ENCODE results near the gene TOMM6.

TOMM6 gene

DNA sequence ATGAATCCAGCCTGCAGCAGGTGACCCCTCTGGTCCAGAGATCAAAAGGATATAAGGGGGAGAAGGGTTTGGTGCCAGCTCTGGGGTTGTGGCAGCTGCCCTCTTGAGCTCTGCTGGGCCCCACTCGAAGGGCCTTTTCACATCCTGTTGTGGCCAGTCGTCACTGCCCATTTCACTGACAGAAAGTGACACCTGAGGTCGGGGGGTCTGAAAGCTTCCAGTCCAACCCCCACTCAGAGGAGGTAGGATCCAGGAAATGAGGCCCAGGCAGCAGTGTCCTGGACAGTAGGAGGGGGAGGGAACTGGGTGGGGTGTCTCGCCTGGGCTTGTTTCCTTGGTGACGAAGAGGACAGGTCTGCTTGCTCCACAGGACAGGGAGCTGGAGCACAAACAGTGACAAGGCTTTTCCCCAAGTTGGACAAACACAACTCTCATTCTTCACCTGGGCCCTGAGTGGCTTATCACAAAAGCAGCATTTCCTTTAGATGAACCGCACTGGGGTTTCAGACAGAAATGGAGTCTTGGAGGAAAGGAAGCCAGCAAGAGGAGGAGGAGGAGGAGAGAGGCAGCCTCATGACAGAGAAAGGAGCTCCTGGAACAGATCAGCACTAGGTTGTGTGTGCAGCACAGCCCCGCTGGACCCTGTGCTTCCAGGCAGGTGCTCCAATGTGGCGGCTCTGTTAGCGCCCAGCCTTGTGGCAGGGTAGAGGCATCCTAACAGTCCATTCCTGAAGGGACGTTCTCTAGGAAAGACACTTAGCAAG, 18.8 kb upstream of the TOMM6 start:
- peak overlapping the region; percentile 22 for H3K9ac ChIP-seq (ENCODE audit: low read length)
- peaks cover 5% of the 10 kb centered on the region for H3K36me3 ChIP-seq (ENCODE audit: control insufficient read depth, insufficient read depth, low read length)
- H3K4me3 ChIP-seq (ENCODE audit: low read length): no peak overlapping the region
- peaks cover 35% of the 10 kb centered on the region for H3K4me1 ChIP-seq (ENCODE audit: control insufficient read depth, insufficient read depth, low read length)
- no peaks in the 10 kb centered on the region for H3K27me3 ChIP-seq (ENCODE audit: control insufficient read depth, insufficient read depth, low read length)
- no peaks in the 10 kb centered on the region for H3K9me3 ChIP-seq (ENCODE audit: control insufficient read depth, low read length)

DNA sequence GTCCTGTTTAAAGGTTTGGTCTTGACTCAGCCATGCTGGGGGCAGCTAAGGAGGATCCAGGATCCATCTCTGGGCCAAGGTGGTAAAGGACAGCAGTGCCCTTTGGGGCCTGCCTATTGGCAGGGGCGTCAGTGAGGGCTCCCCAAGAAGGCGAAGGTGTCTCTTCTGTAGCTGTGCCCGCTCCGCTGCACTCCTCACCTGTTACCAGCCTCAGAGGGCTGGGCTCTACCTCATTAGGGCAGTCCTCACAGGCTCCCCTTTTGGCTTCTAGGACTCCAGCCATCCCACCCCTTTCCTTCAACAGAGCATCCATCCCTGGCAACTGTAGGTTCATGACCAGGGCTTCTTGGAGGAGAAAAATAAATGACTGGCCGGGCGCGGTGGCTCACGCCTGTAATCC, 18.1 kb upstream of the TOMM6 start:
- no peak overlapping the region for H3K4me3 ChIP-seq (ENCODE audit: low read length)
- no peaks in the 10 kb centered on the region for H3K27me3 ChIP-seq (ENCODE audit: control insufficient read depth, insufficient read depth, low read length)
- H3K36me3 ChIP-seq (ENCODE audit: control insufficient read depth, insufficient read depth, low read length): peaks cover 5% of the 10 kb centered on the region
- H3K9ac ChIP-seq (ENCODE audit: low read length): peak overlapping the region; percentile 22
- H3K9me3 ChIP-seq (ENCODE audit: control insufficient read depth, low read length): no peaks in the 10 kb centered on the region
- H3K4me1 ChIP-seq (ENCODE audit: control insufficient read depth, insufficient read depth, low read length): peaks cover 35% of the 10 kb centered on the region

DNA sequence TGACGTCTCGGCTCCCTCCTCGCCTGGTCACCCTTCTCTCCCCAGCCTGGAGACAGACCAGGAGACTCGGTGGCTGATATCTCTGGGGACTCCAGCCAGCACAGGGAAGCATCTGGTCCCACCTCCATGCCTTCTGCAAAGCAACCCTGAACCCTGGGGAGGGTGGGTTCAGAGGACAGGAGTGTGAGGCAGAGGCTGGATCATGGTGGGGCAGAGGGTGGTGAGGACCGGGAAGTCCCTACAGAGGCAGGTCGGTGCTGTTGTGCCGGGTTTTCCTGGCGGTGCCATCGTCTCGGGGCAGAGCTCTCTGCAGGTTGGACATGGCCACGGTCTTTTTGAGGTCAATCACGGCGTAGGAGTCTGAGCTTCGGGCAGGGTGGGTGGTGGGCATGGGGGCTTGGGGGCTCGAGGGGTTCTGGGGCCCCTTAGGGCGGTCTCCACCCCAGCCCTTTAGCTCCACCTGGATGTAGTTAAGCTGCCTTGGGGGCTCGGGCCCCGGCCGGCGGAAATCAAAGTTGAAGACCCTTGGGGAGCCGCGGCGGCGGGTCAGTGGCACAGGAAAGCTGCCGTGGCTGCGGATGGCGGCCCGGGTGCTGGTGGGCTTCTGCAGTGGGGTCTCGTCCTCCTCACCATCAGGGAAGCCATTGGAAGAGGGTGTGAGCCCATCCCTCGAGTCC, 17.0 kb upstream of the TOMM6 start:
- Histone ChIP-seq H3K4me1 (ENCODE audit: control insufficient read depth, insufficient read depth, low read length) (peaks cover 42% of the 10 kb centered on the region), H3K4me3 (ENCODE audit: low read length) (no peak overlapping the region), H3K27me3 (ENCODE audit: control insufficient read depth, insufficient read depth, low read length) (no peaks in the 10 kb centered on the region), H3K36me3 (ENCODE audit: control insufficient read depth, insufficient read depth, low read length) (peaks cover 13% of the 10 kb centered on the region), H3K9ac (ENCODE audit: low read length) (no peak overlapping the region), H3K9me3 (ENCODE audit: control insufficient read depth, low read length) (no peaks in the 10 kb centered on the region)

GRCh38 chr6:41771058-41771983, 16.2 kb upstream of the TOMM6 start:
- Histone ChIP-seq H3K36me3 (ENCODE audit: control insufficient read depth, insufficient read depth, low read length) (peaks cover 13% of the 10 kb centered on the region), H3K27me3 (ENCODE audit: control insufficient read depth, insufficient read depth, low read length) (no peaks in the 10 kb centered on the region), H3K4me1 (ENCODE audit: control insufficient read depth, insufficient read depth, low read length) (peaks cover 46% of the 10 kb centered on the region), H3K9me3 (ENCODE audit: control insufficient read depth, low read length) (no peaks in the 10 kb centered on the region), H3K9ac (ENCODE audit: low read length) (no peak overlapping the region), H3K4me3 (ENCODE audit: low read length) (no peak overlapping the region)

DNA sequence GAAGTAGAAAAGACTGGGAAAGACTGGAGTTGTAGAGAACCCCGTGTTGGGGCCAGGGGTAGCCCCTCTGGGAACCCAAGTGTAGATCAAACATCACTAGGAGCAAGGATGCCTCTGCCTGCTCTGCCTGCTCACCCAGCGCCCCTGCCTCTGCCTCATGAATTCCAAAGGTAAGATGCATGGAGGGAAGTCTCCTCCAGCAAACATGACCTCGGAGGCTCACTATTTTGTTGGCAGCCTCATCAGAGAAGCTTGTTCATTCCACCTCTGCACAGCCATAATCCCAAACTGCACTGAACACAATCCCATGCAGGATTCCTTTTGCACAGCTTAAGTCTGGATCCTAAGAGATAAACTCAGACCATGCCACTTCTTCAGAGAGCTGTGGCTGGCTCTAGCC, 12.7 kb upstream of the TOMM6 start:
- peaks cover 21% of the 10 kb centered on the region for H3K4me1 ChIP-seq (ENCODE audit: control insufficient read depth, insufficient read depth, low read length)
- H3K27me3 ChIP-seq (ENCODE audit: control insufficient read depth, insufficient read depth, low read length): no peaks in the 10 kb centered on the region
- no peak overlapping the region for H3K4me3 ChIP-seq (ENCODE audit: low read length)
- H3K9me3 ChIP-seq (ENCODE audit: control insufficient read depth, low read length): no peaks in the 10 kb centered on the region
- H3K36me3 ChIP-seq (ENCODE audit: control insufficient read depth, insufficient read depth, low read length): peaks cover 13% of the 10 kb centered on the region
- no peak overlapping the region for H3K9ac ChIP-seq (ENCODE audit: low read length)

DNA sequence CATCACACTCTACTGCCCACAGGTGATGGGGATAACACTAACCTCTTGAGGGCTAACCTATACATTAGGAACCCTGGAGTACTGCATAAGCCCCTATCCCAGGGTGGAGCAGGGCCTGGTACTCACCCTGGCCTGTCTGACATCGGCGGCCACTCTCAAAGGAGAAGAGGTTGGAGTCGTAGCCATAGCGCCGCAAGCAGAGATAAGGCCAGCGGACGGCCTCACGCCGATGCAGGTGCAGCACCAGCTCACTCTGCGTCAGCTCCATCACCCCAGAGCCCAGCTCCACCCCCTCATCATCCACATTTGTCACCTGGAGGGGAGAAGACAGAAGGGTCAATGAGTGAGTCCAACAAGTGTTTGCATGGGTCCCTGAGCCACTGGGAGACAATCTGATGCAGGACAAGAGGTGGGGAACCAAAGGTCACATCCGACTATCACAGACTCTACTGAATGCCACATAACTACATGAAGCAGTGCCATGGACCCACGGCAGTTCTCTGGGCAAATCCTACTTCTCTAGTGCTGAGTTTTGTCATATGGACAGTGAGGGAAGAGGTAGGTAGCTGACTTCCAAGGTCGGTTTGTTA, 12.1 kb upstream of the TOMM6 start:
- H3K4me1 ChIP-seq (ENCODE audit: control insufficient read depth, insufficient read depth, low read length): peaks cover 21% of the 10 kb centered on the region
- H3K9me3 ChIP-seq (ENCODE audit: control insufficient read depth, low read length): no peaks in the 10 kb centered on the region
- no peak overlapping the region for H3K9ac ChIP-seq (ENCODE audit: low read length)
- no peaks in the 10 kb centered on the region for H3K27me3 ChIP-seq (ENCODE audit: control insufficient read depth, insufficient read depth, low read length)
- H3K4me3 ChIP-seq (ENCODE audit: low read length): no peak overlapping the region
- H3K36me3 ChIP-seq (ENCODE audit: control insufficient read depth, insufficient read depth, low read length): peaks cover 13% of the 10 kb centered on the region

GRCh38 chr6:41777551-41778285, 9.8 kb upstream of the TOMM6 start:
- H3K4me1 ChIP-seq (ENCODE audit: control insufficient read depth, insufficient read depth, low read length): peaks cover 35% of the 10 kb centered on the region
- H3K4me3 ChIP-seq (ENCODE audit: low read length): no peak overlapping the region
- H3K27me3 ChIP-seq (ENCODE audit: control insufficient read depth, insufficient read depth, low read length): no peaks in the 10 kb centered on the region
- H3K9ac ChIP-seq (ENCODE audit: low read length): no peak overlapping the region
- H3K9me3 ChIP-seq (ENCODE audit: control insufficient read depth, low read length): no peaks in the 10 kb centered on the region
- H3K36me3 ChIP-seq (ENCODE audit: control insufficient read depth, insufficient read depth, low read length): peaks cover 8% of the 10 kb centered on the region

- peaks cover 45% of the 10 kb centered on the region for H3K4me1 ChIP-seq (ENCODE audit: control insufficient read depth, insufficient read depth, low read length)
- peak overlapping the region; percentile 55 for H3K9ac ChIP-seq (ENCODE audit: low read length)
Measured at GRCh38 chr6:41778895-41779294, 8.6 kb upstream of the TOMM6 start.

GRCh38 chr6:41779336-41779735, 8.2 kb upstream of the TOMM6 start:
- peaks cover 50% of the 10 kb centered on the region for H3K4me1 ChIP-seq (ENCODE audit: control insufficient read depth, insufficient read depth, low read length)
- H3K27me3 ChIP-seq (ENCODE audit: control insufficient read depth, insufficient read depth, low read length): no peaks in the 10 kb centered on the region
- H3K4me3 ChIP-seq (ENCODE audit: low read length): peak overlapping the region; percentile 37
- no peaks in the 10 kb centered on the region for H3K9me3 ChIP-seq (ENCODE audit: control insufficient read depth, low read length)
- H3K36me3 ChIP-seq (ENCODE audit: control insufficient read depth, insufficient read depth, low read length): peaks cover 8% of the 10 kb centered on the region
- peak overlapping the region; percentile 55 for H3K9ac ChIP-seq (ENCODE audit: low read length)

More at GRCh38 chr6:41778895-41779294, 8.6 kb upstream of the TOMM6 start:
- Histone ChIP-seq H3K9me3 (ENCODE audit: control insufficient read depth, low read length) (no peaks in the 10 kb centered on the region), H3K4me3 (ENCODE audit: low read length) (peak overlapping the region; percentile 37), H3K36me3 (ENCODE audit: control insufficient read depth, insufficient read depth, low read length) (peaks cover 8% of the 10 kb centered on the region), H3K27me3 (ENCODE audit: control insufficient read depth, insufficient read depth, low read length) (no peaks in the 10 kb centered on the region)

GRCh38 chr6:41779788-41780550, 7.5 kb upstream of the TOMM6 start, which contains the start of gene FRS3:
Gene FRS3, minus strand, starts transcription at chr6:41779900. Its CDS starts 2,913 bp downstream, at chr6:41776987.
- Histone ChIP-seq H3K9ac (ENCODE audit: low read length) (peak within 1 kb of the TSS; percentile 73), H3K27me3 (ENCODE audit: control insufficient read depth, insufficient read depth, low read length) (no peaks in the 10 kb centered on the region), H3K9me3 (ENCODE audit: control insufficient read depth, low read length) (no peaks in the 10 kb centered on the region), H3K36me3 (ENCODE audit: control insufficient read depth, insufficient read depth, low read length) (peaks cover 4% of the 10 kb centered on the region), H3K4me3 (ENCODE audit: low read length) (peak within 1 kb of the TSS; percentile 73), H3K4me1 (ENCODE audit: control insufficient read depth, insufficient read depth, low read length) (peaks cover 55% of the 10 kb centered on the region)
